Fibroblast of lung (primary cell): ENCODE data around the gene IZUMO4. TPM values are rescaled to one million over a fixed set of nuclear protein-coding genes. Genes with fewer than 3 reads are reported as not detected.

ENCODE experiments used
- DNase-seq, 2 donors: peaks; one replicate each; pipeline versions ENCODE4 v3.0.0 to v3.0.0-alpha.2; 2010; ENCODE audit warnings: low read depth in 2 of 2
- H2AFZ ChIP-seq: 2 replicates; pipeline ENCODE4 v1.5.1; 2012; ENCODE audit warnings: low read length, control low read depth, inconsistent platforms
- H3K27ac ChIP-seq: 2 replicates; pipeline ENCODE4 v1.5.1; 2011; ENCODE audit warnings: low read length, control low read depth; ENCODE audit not compliant: insufficient read depth
- H3K27me3 ChIP-seq: 2 replicates; pipeline ENCODE4 v1.5.1; 2011; ENCODE audit warnings: mild to moderate bottlenecking, low read length; ENCODE audit not compliant: control insufficient read depth, insufficient read depth
- H3K36me3 ChIP-seq: 2 replicates; pipeline ENCODE4 v1.5.1; 2011; ENCODE audit warnings: low read length; ENCODE audit not compliant: control insufficient read depth, insufficient read depth
- H3K4me1 ChIP-seq: 2 replicates; pipeline ENCODE4 v1.5.1; 2011; ENCODE audit warnings: low read length; ENCODE audit not compliant: control insufficient read depth, insufficient read depth; ENCODE audit errors: extremely low read depth
- H3K4me2 ChIP-seq: 2 replicates; pipeline ENCODE4 v1.5.1; 2011; ENCODE audit warnings: low read length, control low read depth; ENCODE audit not compliant: insufficient read depth; ENCODE audit errors: extremely low read depth
- H3K4me3 ChIP-seq, 4 experiments: fragments of 200-600 bp in 1 of 4; sonication (generic) in 1 of 4; replicated peaks in 1 of 4; 2 replicates each; pipeline ENCODE4 v1.5.1; 2011 to 2016; ENCODE audit warnings: low read length in 4 of 4, low read depth in 3 of 4, mild to moderate bottlenecking in 3 of 4, control low read depth in 2 of 4, inconsistent platforms in 1 of 4, mixed read lengths in 1 of 4; ENCODE audit not compliant: insufficient read depth in 1 of 4; ENCODE audit errors: control extremely low read depth in 1 of 4
- H3K79me2 ChIP-seq: 2 replicates; pipeline ENCODE4 v1.5.1; 2012; ENCODE audit warnings: mild to moderate bottlenecking, low read length, inconsistent platforms; ENCODE audit not compliant: control insufficient read depth, insufficient read depth
- H3K9ac ChIP-seq: 2 replicates; pipeline ENCODE4 v1.5.1; 2011; ENCODE audit warnings: mild to moderate bottlenecking, low read length, control low read depth; ENCODE audit not compliant: insufficient read depth
- H3K9me3 ChIP-seq: 2 replicates; pipeline ENCODE4 v1.5.1; 2012; ENCODE audit warnings: low read depth, low read length; ENCODE audit not compliant: control insufficient read depth, insufficient read depth
- H4K20me1 ChIP-seq: 2 replicates; pipeline ENCODE4 v1.5.1; 2011; ENCODE audit warnings: low read length; ENCODE audit not compliant: control insufficient read depth, insufficient read depth; ENCODE audit errors: extremely low read depth
- EZH2 ChIP-seq: IDR thresholded peaks from 2 replicates; pipeline ENCODE4 v1.5.1; 2012; ENCODE audit warnings: low read length, control low read depth, mild to moderate bottlenecking; ENCODE audit errors: missing control alignments
- polyA plus RNA-seq, 2 donors: library from polyadenylated mRNA; depleted of rRNA in 1 of 2; stranded (reverse) in 1 of 2; unstranded in 1 of 2; fragments of >200 nt; gene quantifications; 2 replicates each; pipeline ENCODE4 v1.2.1, GENCODE V29; 2011 to 2012; ENCODE audit warnings: missing spikeins in 1 of 2
- total RNA-seq: library from RNA; depleted of rRNA; stranded (reverse); fragments of >200 nt; gene quantifications from 2 replicates; pipeline ENCODE4 v1.2.1, GENCODE V29; 2014
- TF ChIP-seq, protein P1 (sequence below), 2 donors: IDR thresholded peaks in 1 of 2; conservative IDR thresholded peaks in 1 of 2; 1 replicate in 1 of 2; 2 replicates in 1 of 2; pipeline ENCODE4 v1.5.1; 2011 to 2012; ENCODE audit warnings: low read length in 2 of 2, control low read depth in 1 of 2, inconsistent platforms in 1 of 2, low read depth in 1 of 2, mild to moderate bottlenecking in 1 of 2

Gene IZUMO4
- total and polyA plus RNA-seq, 2 donors (not counting 1 experiment from before 2014, with no cell fraction given), result 0.56 to 1.3 TPM

DNA sequence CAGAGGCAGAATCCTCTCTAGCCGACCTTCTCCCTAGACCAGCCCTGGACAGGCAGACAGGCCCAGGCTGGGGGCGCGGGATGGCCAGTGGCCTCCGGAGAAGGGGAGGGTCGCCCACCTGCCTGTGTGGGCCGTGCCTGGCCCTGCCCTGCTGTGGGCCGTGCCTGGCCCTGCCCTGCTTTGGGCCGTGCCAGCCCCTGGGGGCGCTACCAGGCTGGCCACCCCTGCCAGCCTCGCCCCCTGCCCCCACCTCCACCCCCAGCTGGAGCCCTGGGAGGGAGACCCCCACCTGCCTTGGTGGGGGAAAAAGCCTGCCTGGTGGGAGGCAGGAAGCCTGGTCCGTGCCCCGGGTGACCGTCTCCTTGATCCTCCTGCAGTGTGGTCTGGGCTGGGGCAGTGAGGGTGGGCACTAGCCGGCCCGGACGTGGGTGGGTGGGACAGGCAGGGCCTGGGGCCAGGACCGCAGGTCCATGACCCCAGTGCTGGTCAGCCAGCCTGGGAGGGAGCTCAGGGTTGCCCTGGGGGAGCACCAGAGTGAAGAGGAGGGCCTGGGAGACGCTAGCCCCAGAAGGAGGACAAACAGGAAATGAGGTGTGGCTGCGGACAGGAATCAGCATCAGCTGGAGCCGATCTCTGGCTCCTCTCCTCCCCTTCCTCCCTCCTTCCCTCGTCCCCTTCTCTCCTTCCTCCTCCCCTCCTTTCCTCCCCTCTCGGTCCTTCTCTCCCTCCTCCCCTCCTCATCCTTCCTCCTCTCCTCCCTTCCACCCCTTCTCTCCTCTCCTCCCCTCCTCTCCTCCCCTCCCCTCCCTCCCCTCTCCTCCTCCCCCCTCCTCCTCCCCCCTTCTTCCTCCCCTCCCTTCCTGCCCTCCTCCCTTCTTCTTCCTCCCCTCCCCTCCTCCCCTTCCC, 40.5 kb upstream of the IZUMO4 start:
- TF ChIP-seq, protein P1, sequence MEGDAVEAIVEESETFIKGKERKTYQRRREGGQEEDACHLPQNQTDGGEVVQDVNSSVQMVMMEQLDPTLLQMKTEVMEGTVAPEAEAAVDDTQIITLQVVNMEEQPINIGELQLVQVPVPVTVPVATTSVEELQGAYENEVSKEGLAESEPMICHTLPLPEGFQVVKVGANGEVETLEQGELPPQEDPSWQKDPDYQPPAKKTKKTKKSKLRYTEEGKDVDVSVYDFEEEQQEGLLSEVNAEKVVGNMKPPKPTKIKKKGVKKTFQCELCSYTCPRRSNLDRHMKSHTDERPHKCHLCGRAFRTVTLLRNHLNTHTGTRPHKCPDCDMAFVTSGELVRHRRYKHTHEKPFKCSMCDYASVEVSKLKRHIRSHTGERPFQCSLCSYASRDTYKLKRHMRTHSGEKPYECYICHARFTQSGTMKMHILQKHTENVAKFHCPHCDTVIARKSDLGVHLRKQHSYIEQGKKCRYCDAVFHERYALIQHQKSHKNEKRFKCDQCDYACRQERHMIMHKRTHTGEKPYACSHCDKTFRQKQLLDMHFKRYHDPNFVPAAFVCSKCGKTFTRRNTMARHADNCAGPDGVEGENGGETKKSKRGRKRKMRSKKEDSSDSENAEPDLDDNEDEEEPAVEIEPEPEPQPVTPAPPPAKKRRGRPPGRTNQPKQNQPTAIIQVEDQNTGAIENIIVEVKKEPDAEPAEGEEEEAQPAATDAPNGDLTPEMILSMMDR (conservative IDR thresholded peaks at IDR 0.05 in 1 of 2, IDR thresholded peaks at IDR 0.05 in 1 of 2; ENCODE audit: low read depth in 1 of 2, low read length in 2 of 2), result no peak
- TF ChIP-seq EZH2, result no peak
- H3K4me3 ChIP-seq, result peak overlapping the region in 2 of 4 experiments; percentile 4 to 42
- H3K79me2 ChIP-seq, result no peaks in the 10 kb centered on the region
- H3K4me1 ChIP-seq, result peaks cover 28% of the 10 kb centered on the region
- H3K36me3 ChIP-seq, result no peaks in the 10 kb centered on the region
- peak overlapping the region; percentile 58 for H3K4me2 ChIP-seq
- peak overlapping the region; percentile 66 for H3K9ac ChIP-seq
- H3K9me3 ChIP-seq, result no peaks in the 10 kb centered on the region
- no peaks in the 10 kb centered on the region for H4K20me1 ChIP-seq
- peak overlapping the region; percentile 72 for H3K27ac ChIP-seq
- no peaks in the 10 kb centered on the region for H3K27me3 ChIP-seq
- peak; percentile 74 to 87 for DNase-seq
- peak overlapping the region; percentile 45 for H2AFZ ChIP-seq

DNA sequence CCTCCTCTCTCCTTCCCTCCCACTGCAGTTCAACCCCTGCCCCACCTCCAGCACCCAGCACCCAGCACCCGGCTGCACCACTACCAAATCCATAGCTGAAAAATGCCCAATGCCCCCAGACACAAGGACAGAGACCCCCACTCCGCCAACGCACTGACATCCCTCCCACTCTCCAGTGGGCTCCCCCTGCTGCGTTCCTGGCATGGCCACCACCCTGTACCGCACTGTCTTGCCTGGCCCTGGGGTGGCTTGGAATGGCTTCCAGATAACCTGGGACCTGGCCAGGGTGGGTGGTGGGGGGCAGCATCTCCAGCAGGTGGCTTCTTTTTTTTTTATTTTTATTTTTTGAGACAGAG, 39.9 kb upstream of the IZUMO4 start:
- H3K9me3 ChIP-seq, result no peaks in the 10 kb centered on the region
- H3K4me3 ChIP-seq, result no peak overlapping the region
- TF ChIP-seq, protein P1 (conservative IDR thresholded peaks at IDR 0.05 in 1 of 2, IDR thresholded peaks at IDR 0.05 in 1 of 2; ENCODE audit: low read depth in 1 of 2, low read length in 2 of 2), result no peak
- no peak for TF ChIP-seq EZH2
- no peak overlapping the region for H3K9ac ChIP-seq
- H2AFZ ChIP-seq, result no peak overlapping the region
- H4K20me1 ChIP-seq, result no peaks in the 10 kb centered on the region
- peaks cover 28% of the 10 kb centered on the region for H3K4me1 ChIP-seq
- H3K27me3 ChIP-seq, result no peaks in the 10 kb centered on the region
- H3K36me3 ChIP-seq, result no peaks in the 10 kb centered on the region
- no peak overlapping the region for H3K4me2 ChIP-seq
- no peaks in the 10 kb centered on the region for H3K79me2 ChIP-seq
- no peak overlapping the region for H3K27ac ChIP-seq
- no peak for DNase-seq

DNA sequence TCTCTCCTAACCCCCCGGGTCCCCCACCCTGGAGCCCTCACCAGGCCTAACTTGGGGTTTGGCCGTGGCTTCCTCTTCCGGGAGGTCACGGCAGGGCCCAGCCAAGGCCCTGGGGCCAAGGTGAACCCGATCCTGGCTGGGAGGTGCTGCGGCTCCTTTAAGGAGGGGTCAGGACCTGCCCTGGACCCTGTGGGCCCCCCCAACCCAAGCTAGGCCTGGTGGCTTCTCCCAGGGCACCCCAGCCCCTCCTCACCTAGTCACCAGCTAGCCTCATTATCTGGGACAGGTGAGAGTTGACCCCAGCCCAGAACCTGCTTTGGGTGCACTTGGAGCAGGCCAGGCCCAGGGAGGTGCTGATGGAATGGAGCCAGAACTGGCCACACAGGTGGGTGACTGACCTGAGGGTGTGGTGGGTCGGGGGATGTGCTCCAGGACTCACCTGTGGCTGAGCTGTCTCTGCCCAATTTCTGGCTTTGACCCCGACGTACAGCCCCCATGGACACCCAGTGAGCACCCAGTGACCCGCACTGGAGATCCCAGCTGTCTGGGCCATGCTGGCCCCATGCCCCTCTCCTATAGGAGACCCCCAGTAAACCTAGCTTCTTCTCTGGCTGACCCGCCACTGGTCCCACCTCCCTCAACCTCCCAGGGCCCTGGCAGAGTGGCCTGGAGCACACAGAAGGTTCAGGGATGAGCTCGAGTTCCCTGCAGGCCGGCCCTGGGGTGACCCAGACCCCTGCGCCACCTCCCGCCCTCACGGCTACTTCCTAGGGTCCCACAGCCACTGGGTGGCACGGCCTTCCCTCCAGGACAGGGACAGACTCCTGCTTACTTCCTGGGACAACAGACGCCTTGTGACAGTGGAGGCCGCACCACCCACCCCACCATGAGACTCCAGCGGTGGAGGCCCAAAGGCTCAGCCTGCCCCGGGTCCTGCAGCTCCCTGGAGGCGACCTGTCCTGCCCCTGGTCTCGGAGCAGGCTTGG, 38.9 kb upstream of the IZUMO4 start:
- H3K9me3 ChIP-seq, result no peaks in the 10 kb centered on the region
- DNase-seq, result no peak
- H3K36me3 ChIP-seq, result no peaks in the 10 kb centered on the region
- no peak overlapping the region for H3K4me2 ChIP-seq
- no peak overlapping the region for H3K4me3 ChIP-seq
- no peak overlapping the region for H3K27ac ChIP-seq
- peaks cover 31% of the 10 kb centered on the region for H3K4me1 ChIP-seq
- no peak overlapping the region for H3K9ac ChIP-seq
- TF ChIP-seq EZH2, result no peak
- TF ChIP-seq, protein P1 (conservative IDR thresholded peaks at IDR 0.05 in 1 of 2, IDR thresholded peaks at IDR 0.05 in 1 of 2; ENCODE audit: low read depth in 1 of 2, low read length in 2 of 2), result no peak
- H3K27me3 ChIP-seq, result no peaks in the 10 kb centered on the region
- H2AFZ ChIP-seq, result no peak overlapping the region
- H4K20me1 ChIP-seq, result no peaks in the 10 kb centered on the region
- no peaks in the 10 kb centered on the region for H3K79me2 ChIP-seq
